Gastroesophageal sphincter (tissue), 4 donors: ENCODE measurements around the gene MOB3B. TPM values are rescaled to one million over a fixed set of nuclear protein-coding genes. Genes with fewer than 3 reads are reported as not detected.

ENCODE experiments used
- ATAC-seq: fragments of 150-250 bp; one replicate; pipeline ENCODE4 v1.9.1; 2016; ENCODE audit warnings: mild to moderate bottlenecking, moderate library complexity
- H3K27ac ChIP-seq, 4 donors: fragments of 200-600 bp; sonication (generic) in 3 of 4; 1 replicate in 3 of 4; 2 replicates in 1 of 4; pipeline ENCODE4 v1.5.1; 2016 to 2019
- H3K27me3 ChIP-seq: fragments of 200-600 bp; sonication (generic); one replicate; pipeline ENCODE4 v1.5.1; 2019
- H3K36me3 ChIP-seq, 2 donors: fragments of 200-600 bp; sonication (generic); one replicate each; pipeline ENCODE4 v1.5.1; 2019; ENCODE audit warnings: control low read depth in 1 of 2
- H3K4me1 ChIP-seq, 3 donors: fragments of 200-600 bp; sonication (generic); 1 replicate in 2 of 3; 2 replicates in 1 of 3; pipeline ENCODE4 v1.5.1; 2016 to 2019; ENCODE audit warnings: control low read depth in 2 of 3
- H3K4me3 ChIP-seq, 2 donors: fragments of 200-600 bp; sonication (generic); one replicate each; pipeline ENCODE4 v1.5.1; 2019; ENCODE audit warnings: mild to moderate bottlenecking in 1 of 2, moderate library complexity in 1 of 2
- H3K9me3 ChIP-seq, 3 donors: fragments of 200-600 bp; sonication (generic); one replicate each; pipeline ENCODE4 v1.5.1; 2017 to 2019; ENCODE audit warnings: control low read depth in 2 of 3
- EP300 ChIP-seq: sonication (generic); formaldehyde crosslinking; IDR thresholded peaks from one replicate; pipeline ENCODE4 v1.6.1; 2017; ENCODE audit warnings: antibody characterized with exemption, mild to moderate bottlenecking
- POLR2A ChIP-seq, 2 donors: fragments of 450-650 bp; IDR thresholded peaks; one replicate each; pipeline ENCODE4 v1.6.1; 2017; ENCODE audit warnings: antibody characterized with exemption in 2 of 2, mild to moderate bottlenecking in 2 of 2, moderate library complexity in 1 of 2
- POLR2AphosphoS5 ChIP-seq: sonication (generic); formaldehyde crosslinking; IDR thresholded peaks from one replicate; pipeline ENCODE4 v1.6.1; 2017; ENCODE audit warnings: antibody characterized with exemption
- WGBS, 2 donors: methylation state at CpG; one replicate each; pipeline ENCODE4 v1.1.5; 2018; ENCODE audit warnings: low coverage in 1 of 2; 5-methylcytosine and 5-hydroxymethylcytosine counted together
- total RNA-seq, 4 donors: library from RNA; depleted of rRNA; stranded (reverse); fragments of >200 nt; gene quantifications; one replicate each; pipeline ENCODE4 v1.1.0, GENCODE V29; 2016
- TF ChIP-seq, protein P1 (sequence below), 4 experiments: fragments of 200-600 bp in 2 of 4; fragments of 450-650 bp in 2 of 4; sonication (generic) in 1 of 4; IDR thresholded peaks; one replicate each; pipeline ENCODE4 v1.5.1; 2017 to 2019; ENCODE audit warnings: antibody characterized with exemption in 4 of 4, mild to moderate bottlenecking in 2 of 4, moderate library complexity in 2 of 4

Gene MOB3B
- total RNA-seq, 4 donors from 2014 or later = 10.2 to 12.4 (median 11.6) TPM

DNA sequence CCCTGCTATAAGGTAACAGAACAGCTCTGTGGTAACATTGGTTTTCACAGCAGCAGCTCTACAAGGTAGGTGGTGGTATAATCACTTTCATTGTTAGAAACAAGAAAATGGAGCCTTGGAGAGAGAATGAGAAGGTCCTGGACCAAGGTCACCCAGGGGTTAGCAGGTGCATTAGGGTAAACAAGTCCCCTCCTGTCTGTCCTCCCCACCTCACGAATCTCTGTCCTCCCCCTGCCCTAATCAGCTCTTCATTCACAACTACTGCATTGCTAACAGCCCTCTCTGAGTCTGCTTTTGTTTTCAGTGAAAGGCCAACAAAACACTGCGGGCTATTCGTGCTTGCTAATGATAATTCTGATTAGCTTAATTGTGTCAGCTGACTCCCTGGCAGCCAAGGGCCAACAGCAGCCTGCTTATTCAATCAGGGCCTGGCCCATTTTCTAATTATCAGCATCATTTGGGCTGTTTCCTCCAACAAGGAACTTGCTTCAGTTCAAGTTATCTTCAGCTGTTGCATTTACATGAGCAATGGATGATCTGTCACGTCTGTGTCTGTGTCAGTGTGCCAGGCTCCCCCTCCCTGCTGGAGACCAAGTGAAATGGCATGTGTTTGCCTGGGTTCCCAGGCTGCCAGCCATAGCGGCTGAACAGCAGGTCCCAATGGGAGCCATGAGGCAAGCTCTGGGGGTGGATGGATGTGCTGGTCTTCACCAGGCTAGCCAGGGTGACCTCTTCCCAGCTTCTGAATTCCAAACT lies 176.0 kb downstream of the MOB3B start:
- H3K9me3 ChIP-seq = no peaks in the 10 kb centered on the region
- no peak for TF ChIP-seq EP300
- TF ChIP-seq POLR2AphosphoS5 = no peak
- TF ChIP-seq, protein P1, sequence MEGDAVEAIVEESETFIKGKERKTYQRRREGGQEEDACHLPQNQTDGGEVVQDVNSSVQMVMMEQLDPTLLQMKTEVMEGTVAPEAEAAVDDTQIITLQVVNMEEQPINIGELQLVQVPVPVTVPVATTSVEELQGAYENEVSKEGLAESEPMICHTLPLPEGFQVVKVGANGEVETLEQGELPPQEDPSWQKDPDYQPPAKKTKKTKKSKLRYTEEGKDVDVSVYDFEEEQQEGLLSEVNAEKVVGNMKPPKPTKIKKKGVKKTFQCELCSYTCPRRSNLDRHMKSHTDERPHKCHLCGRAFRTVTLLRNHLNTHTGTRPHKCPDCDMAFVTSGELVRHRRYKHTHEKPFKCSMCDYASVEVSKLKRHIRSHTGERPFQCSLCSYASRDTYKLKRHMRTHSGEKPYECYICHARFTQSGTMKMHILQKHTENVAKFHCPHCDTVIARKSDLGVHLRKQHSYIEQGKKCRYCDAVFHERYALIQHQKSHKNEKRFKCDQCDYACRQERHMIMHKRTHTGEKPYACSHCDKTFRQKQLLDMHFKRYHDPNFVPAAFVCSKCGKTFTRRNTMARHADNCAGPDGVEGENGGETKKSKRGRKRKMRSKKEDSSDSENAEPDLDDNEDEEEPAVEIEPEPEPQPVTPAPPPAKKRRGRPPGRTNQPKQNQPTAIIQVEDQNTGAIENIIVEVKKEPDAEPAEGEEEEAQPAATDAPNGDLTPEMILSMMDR (IDR thresholded peaks at IDR 0.05) = no peak
- TF ChIP-seq POLR2A (IDR thresholded peaks at IDR 0.05) = no peak
- H3K4me1 ChIP-seq = peaks cover 0 to 51% (median 8%) of the 10 kb centered on the region in 3 donors
- WGBS, 2 donors = 64 to 80% methylated on average over 1 to 4 of the region's 5 CpGs
- H3K36me3 ChIP-seq = peaks cover 0 to 9% of the 10 kb centered on the region in 2 donors
- H3K4me3 ChIP-seq = no peak overlapping the region
- no peak for ATAC-seq
- H3K27me3 ChIP-seq = no peaks in the 10 kb centered on the region
- H3K27ac ChIP-seq = peak overlapping the region in 1 of 4 donors; percentile 1

DNA sequence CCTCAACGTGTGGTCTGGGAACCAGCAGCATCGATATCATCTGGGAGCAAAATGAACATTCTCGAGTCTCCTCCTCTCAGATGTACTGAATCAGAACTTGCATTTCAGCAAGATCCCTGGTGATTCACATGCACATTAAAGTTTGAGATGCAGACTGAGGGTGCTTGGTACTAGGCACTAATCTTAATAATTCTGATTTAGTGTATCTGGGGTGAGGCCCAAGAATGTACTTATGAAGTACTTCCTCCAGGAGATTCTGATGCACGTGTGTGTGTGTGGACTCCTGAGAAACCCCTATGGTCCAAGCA lies 176.5 kb downstream of the MOB3B start:
- H3K9me3 ChIP-seq = no peaks in the 10 kb centered on the region
- H3K27me3 ChIP-seq = no peaks in the 10 kb centered on the region
- no peak overlapping the region for H3K4me3 ChIP-seq
- WGBS, 2 donors = 86 to 98% methylated on average over 4 of the region's 4 CpGs
- no peak for ATAC-seq
- H3K27ac ChIP-seq = no peak overlapping the region
- H3K36me3 ChIP-seq = peaks cover 0 to 4% of the 10 kb centered on the region in 2 donors
- no peak for TF ChIP-seq POLR2A (IDR thresholded peaks at IDR 0.05)
- no peak for TF ChIP-seq EP300
- TF ChIP-seq, protein P1 (IDR thresholded peaks at IDR 0.05) = no peak
- no peak for TF ChIP-seq POLR2AphosphoS5
- peaks cover 0 to 51% (median 8%) of the 10 kb centered on the region in 3 donors for H3K4me1 ChIP-seq

DNA sequence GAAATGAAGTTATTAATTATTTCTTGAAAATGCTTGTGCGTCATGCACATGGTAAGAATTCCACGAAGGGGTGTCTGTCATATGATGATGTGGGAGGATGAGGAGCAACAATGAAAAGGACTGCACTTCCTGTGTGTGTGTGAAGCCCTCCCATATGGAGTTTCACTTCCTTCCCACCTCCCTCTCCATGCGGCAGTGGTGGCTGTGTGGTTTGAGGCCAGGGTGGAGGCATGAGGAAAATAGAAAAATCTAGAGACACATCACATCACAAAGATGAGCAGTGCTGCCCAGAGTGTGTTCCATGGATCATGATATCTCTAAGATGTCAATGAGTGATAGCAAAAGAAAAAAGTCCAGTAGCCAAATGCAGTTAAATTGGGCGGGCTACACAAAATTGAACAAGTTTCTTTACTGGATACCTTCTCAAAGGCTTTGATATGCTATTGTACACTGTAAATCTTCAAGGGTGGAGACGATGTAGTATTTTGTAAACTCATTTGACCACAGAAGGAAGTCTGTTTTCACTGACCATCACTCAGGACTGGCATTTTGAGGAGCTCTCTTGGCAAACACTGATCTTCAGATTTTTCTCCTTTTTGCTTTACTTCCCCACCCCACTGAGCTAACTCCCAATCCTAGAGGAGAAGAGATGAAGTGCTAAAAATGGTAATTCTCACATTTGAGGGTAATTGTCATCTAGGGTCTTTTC lies 177.0 kb downstream of the MOB3B start:
- Histone ChIP-seq H3K27me3 (no peaks in the 10 kb centered on the region), H3K4me3 (no peak overlapping the region), H3K4me1 (peaks cover 0 to 51% (median 8%) of the 10 kb centered on the region in 3 donors), H3K9me3 (no peaks in the 10 kb centered on the region), H3K27ac (no peak overlapping the region), H3K36me3 (no peaks in the 10 kb centered on the region)
- WGBS, 2 donors = 73 to 92% methylated on average over 5 of the region's 5 CpGs
- ATAC-seq = no peak
- TF ChIP-seq POLR2AphosphoS5 (no peak), POLR2A (IDR thresholded peaks at IDR 0.05) (no peak), EP300 (no peak)
- TF ChIP-seq, protein P1 (IDR thresholded peaks at IDR 0.05) = no peak

DNA sequence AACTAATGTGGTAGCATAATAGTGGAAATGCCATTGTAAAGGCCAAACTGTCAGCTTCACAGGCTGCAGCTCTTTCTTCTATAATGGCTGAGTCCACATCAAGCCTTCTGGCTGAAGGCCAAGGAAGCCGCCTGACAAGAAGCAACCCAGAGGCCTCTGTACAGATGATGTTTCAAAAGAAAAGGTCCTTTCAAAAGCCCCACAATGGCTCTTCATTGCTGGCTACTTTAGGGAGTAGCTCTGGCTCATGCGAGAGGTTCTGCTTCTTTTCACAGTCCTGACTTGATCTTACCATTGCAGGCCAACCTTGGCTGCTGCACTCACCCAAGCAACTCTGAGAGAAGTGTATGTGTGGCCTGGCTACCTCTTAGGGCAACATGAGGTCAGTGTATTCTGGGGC lies 178.2 kb downstream of the MOB3B start:
- Histone ChIP-seq H3K4me3 (no peak overlapping the region), H3K9me3 (no peaks in the 10 kb centered on the region), H3K36me3 (no peaks in the 10 kb centered on the region), H3K27me3 (no peaks in the 10 kb centered on the region), H3K4me1 (peaks cover 0 to 51% (median 8%) of the 10 kb centered on the region in 3 donors), H3K27ac (peak overlapping the region in 1 of 4 donors; percentile 51)
- TF ChIP-seq POLR2AphosphoS5 = peak; percentile 24
- no peak for TF ChIP-seq POLR2A (IDR thresholded peaks at IDR 0.05)
- 0 to 100% methylated on average over 1 of the region's 2 CpGs for WGBS, 2 donors
- peak; percentile 14 for ATAC-seq

DNA sequence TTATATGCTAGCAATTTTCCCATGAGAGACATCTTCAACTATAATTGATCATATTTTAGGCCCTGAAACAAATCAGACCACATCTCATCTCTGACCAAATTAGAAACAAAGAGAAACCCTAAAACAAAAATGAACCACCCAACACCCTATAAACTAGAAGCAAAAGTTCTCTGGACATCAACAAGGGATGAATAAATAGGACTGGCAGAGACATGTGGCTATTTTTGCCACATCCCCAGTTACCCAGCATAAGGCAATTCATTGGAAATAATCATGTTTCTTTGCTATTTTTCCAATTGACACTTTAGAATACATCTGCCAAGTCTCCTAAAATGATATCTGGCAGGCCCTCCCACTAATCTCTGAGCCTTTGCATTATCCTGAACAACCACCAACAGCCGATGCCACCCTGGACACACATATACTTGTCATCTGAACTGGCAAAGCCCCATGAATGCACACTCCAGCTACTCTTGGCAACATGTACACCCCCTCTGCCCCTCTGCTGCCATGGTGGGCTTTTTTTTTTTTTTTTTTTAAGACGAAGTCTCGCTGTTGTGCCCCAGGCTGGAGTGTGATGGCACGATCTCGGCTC lies 179.1 kb downstream of the MOB3B start:
- Histone ChIP-seq H3K27ac (peak overlapping the region in 1 of 4 donors; percentile 19), H3K27me3 (no peaks in the 10 kb centered on the region), H3K4me3 (no peak overlapping the region), H3K9me3 (no peaks in the 10 kb centered on the region), H3K4me1 (peaks cover 0 to 51% (median 8%) of the 10 kb centered on the region in 3 donors), H3K36me3 (no peaks in the 10 kb centered on the region)
- no peak for TF ChIP-seq POLR2A (IDR thresholded peaks at IDR 0.05)
- no peak for ATAC-seq
- WGBS, 2 donors = 80 to 84% methylated on average over 1 to 3 of the region's 5 CpGs
